ENCODE measurements around the gene CDK5.
A peak's percentile ranks its signal among the peaks of the same experiment; 100 is the strongest.

DNA sequence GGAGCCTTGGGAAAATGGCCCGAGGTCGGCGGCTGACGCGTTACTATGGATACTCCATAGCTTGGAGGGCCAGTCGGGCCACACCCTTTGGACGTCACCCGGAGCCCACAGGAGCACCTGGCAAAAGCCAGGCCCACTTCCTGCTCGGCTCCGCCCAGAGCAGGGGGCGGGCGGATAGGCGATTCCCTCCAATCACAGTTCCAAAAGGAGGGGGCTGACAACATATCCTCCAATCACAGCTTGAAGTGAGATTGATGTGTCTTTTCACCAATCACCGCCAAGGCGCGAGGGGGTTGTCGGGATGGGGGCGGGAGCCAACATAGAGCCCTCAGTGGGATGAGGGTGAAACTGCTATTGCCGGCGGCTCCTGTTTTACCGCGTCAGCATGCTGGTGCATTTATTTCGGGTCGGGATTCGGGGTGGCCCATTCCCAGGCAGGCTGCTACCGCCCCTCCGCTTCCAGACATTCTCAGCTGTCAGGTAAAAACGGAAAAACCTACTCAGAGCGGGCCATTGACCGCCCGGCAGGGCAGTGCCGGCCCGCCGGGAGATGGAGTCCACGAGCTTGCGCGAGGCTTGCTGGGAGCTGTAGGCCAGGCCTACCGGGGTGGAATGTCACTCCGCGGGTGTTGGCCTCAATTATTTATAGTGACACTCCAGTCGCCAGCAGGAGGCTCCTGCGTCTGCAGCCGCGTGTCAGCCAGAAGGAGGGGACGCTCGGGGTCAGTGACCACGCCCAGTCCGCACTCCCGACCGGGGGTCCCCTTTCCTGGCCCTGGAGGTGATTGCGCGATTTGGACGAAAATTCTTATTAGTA, 29.4 kb downstream of the CDK5 start, which contains the start of gene ABCB8:
- peak; percentile 47 for TF ChIP-seq POLR2A (IDR thresholded peaks at IDR 0.05)
- TF ChIP-seq, protein P1, sequence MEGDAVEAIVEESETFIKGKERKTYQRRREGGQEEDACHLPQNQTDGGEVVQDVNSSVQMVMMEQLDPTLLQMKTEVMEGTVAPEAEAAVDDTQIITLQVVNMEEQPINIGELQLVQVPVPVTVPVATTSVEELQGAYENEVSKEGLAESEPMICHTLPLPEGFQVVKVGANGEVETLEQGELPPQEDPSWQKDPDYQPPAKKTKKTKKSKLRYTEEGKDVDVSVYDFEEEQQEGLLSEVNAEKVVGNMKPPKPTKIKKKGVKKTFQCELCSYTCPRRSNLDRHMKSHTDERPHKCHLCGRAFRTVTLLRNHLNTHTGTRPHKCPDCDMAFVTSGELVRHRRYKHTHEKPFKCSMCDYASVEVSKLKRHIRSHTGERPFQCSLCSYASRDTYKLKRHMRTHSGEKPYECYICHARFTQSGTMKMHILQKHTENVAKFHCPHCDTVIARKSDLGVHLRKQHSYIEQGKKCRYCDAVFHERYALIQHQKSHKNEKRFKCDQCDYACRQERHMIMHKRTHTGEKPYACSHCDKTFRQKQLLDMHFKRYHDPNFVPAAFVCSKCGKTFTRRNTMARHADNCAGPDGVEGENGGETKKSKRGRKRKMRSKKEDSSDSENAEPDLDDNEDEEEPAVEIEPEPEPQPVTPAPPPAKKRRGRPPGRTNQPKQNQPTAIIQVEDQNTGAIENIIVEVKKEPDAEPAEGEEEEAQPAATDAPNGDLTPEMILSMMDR (IDR thresholded peaks at IDR 0.05) = peak; percentile 19 to 77 (median 52)
- peak; percentile 78 for TF ChIP-seq POLR2AphosphoS5 (IDR thresholded peaks at IDR 0.05)

All from prostate gland (tissue), 2 donors.